Measurements from ENCODE around the gene ABHD15. TPM values are rescaled to one million over a fixed set of nuclear protein-coding genes. Genes with fewer than 3 reads are reported as not detected.
"Not testable (repeated sequence)": the region's sequence is repeated elsewhere in the genome, so short reads cannot be mapped to it uniquely, and the experiment has no call there.

ABHD15 gene
- total RNA-seq, 1 donor from 2014 or later, result 14.3 TPM

- Histone ChIP-seq H3K4me1 (peaks cover 72% of the 10 kb centered on the region), H3K9me3 (no peaks in the 10 kb centered on the region), H3K27me3 (ENCODE audit: low read depth) (no peaks in the 10 kb centered on the region), H3K4me3 (no peak overlapping the region), H3K27ac (peak overlapping the region; percentile 46), H3K36me3 (peaks cover 16% of the 10 kb centered on the region)
- ATAC-seq (peak in 1 of 2 donors; percentile 1), DNase-seq (peak; percentile 53)
- TF ChIP-seq, protein P1, sequence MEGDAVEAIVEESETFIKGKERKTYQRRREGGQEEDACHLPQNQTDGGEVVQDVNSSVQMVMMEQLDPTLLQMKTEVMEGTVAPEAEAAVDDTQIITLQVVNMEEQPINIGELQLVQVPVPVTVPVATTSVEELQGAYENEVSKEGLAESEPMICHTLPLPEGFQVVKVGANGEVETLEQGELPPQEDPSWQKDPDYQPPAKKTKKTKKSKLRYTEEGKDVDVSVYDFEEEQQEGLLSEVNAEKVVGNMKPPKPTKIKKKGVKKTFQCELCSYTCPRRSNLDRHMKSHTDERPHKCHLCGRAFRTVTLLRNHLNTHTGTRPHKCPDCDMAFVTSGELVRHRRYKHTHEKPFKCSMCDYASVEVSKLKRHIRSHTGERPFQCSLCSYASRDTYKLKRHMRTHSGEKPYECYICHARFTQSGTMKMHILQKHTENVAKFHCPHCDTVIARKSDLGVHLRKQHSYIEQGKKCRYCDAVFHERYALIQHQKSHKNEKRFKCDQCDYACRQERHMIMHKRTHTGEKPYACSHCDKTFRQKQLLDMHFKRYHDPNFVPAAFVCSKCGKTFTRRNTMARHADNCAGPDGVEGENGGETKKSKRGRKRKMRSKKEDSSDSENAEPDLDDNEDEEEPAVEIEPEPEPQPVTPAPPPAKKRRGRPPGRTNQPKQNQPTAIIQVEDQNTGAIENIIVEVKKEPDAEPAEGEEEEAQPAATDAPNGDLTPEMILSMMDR (IDR thresholded peaks at IDR 0.05), result no peak
- intact Hi-C loops (cut with DNase I), result no loop called here
Observed at GRCh38 chr17:29561554-29562517, 5.0 kb downstream of the ABHD15 start.

GRCh38 chr17:29560316-29560715 is 6.5 kb downstream of the ABHD15 start:
- peaks cover 16% of the 10 kb centered on the region for H3K36me3 ChIP-seq
- no peak overlapping the region for H3K4me3 ChIP-seq
- TF ChIP-seq, protein P1 (IDR thresholded peaks at IDR 0.05), result no peak
- no peaks in the 10 kb centered on the region for H3K9me3 ChIP-seq
- DNase-seq, result no peak
- H3K4me1 ChIP-seq, result peaks cover 58% of the 10 kb centered on the region
- H3K27me3 ChIP-seq (ENCODE audit: low read depth), result no peaks in the 10 kb centered on the region
- peak in 1 of 2 donors; percentile 31 for ATAC-seq
- H3K27ac ChIP-seq, result peak overlapping the region; percentile 37
- intact Hi-C loops (cut with DNase I), result no loop called here

DNA sequence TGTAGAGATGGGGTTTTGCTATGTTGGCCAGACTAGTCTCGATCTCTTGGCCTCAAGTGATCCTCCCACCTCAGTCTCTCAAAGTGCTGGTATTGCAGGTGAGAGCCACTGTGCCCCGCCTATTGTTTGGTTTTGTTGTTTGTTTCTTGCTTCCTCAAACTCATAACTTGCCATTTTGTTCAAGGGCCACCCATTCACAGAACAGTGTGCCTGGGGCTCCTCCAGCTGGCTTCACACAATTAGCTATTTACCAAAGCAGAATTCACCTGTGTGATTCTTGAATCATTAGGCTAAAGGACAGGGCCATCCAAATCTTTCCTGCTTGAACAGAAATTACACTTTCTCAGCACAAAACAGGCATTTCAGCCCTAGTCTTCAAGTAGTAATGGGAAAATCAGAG is 7.2 kb downstream of the ABHD15 start:
- no peak overlapping the region for H3K27ac ChIP-seq
- H3K4me3 ChIP-seq, result no peak overlapping the region
- no peaks in the 10 kb centered on the region for H3K27me3 ChIP-seq (ENCODE audit: low read depth)
- DNase-seq, result no peak
- TF ChIP-seq, protein P1 (IDR thresholded peaks at IDR 0.05), result no peak
- H3K9me3 ChIP-seq, result no peaks in the 10 kb centered on the region
- intact Hi-C loops (cut with DNase I), result no loop called here
- peaks cover 16% of the 10 kb centered on the region for H3K36me3 ChIP-seq
- H3K4me1 ChIP-seq, result peaks cover 51% of the 10 kb centered on the region
- no peak for ATAC-seq

DNA sequence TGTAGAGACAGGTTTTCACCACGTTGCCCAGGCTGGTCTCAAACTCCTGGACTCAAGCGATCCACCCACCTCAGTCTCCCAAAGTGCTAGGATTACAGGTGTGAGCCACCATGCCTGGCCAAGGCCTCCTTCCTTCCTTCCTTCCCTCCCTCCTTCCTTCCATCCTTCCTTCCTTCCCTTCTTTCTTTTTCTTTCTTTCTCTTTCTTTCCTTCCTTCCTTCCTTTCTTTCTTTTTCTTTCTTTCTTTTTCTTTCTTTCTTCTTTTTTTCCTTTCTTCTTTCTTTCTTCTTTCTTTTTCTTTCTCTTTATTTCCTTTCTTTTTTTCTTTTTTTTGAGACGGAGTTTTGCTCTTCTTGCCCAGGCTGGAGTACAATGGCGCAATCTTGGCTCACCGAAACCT is 8.7 kb downstream of the ABHD15 start:
- H3K9me3 ChIP-seq; DNase-seq; ATAC-seq; H3K4me3 ChIP-seq; H3K27me3 ChIP-seq (ENCODE audit: low read depth); H3K27ac ChIP-seq; intact Hi-C loops (cut with DNase I): not testable (repeated sequence)
- Histone ChIP-seq H3K4me1 (peaks cover 40% of the 10 kb centered on the region), H3K36me3 (peaks cover 16% of the 10 kb centered on the region)

DNA sequence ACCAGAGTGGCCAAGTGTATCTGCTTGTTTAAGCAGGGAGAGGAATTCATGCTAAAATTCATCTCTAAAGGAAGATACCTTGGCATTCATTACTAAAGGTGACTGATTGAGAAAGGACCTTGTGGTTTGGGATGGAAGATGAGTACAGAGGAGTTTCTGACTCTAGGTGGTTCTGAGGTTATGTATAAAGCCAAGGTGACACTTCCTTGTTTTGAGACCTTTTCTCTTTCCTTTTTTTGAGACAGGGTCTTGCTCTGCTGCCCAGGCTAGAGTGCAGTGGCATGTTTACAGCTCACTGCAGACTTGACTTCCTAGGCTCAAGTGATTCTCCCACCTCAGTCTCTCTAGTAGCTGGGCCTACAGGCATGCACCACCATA is 9.1 kb downstream of the ABHD15 start:
- ATAC-seq (no peak), DNase-seq (no peak)
- Histone ChIP-seq H3K4me1 (peaks cover 38% of the 10 kb centered on the region), H3K27ac (no peak overlapping the region), H3K9me3 (no peaks in the 10 kb centered on the region), H3K36me3 (peaks cover 13% of the 10 kb centered on the region), H3K4me3 (no peak overlapping the region), H3K27me3 (ENCODE audit: low read depth) (no peaks in the 10 kb centered on the region)
- intact Hi-C loops (cut with DNase I), result no loop called here
- TF ChIP-seq, protein P1 (IDR thresholded peaks at IDR 0.05), result no peak

DNA sequence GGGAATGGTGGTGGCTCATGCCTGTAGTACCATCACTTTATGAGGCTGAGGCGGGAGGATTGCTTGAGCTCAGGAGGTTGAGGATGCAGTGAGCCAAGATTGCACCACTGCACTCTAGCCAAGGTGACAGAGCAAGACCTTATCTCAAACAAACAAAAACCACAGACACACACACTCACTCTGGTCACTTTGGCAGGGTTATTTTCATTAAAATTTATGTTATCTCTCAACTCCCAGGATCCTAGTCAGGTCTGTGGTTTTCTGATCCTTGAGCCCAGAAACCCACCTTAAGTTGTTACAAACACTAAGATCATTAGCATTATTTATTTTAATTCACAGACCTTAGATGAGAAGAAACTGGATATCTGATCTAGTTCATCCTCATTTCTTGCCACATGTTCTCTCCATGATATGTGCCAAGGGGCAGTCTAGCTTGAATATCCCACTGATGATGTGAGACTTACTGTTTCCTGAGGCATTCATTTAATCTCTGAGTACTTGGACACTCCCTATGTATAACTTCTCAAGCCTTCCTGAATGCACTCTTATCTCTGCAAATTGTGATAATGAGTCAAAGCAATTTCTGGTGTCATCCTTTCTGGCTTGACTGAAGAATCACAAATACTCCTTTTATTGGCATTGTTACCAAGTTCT is 9.6 kb downstream of the ABHD15 start:
- H3K27me3 ChIP-seq (ENCODE audit: low read depth), result no peaks in the 10 kb centered on the region
- DNase-seq (no peak), ATAC-seq (no peak)
- peaks cover 33% of the 10 kb centered on the region for H3K4me1 ChIP-seq
- no peak overlapping the region for H3K4me3 ChIP-seq
- no peak overlapping the region for H3K27ac ChIP-seq
- no peaks in the 10 kb centered on the region for H3K9me3 ChIP-seq
- peaks cover 7% of the 10 kb centered on the region for H3K36me3 ChIP-seq
- intact Hi-C loops (cut with DNase I), result no loop called here
- TF ChIP-seq, protein P1 (IDR thresholded peaks at IDR 0.05), result no peak

Data from lower lobe of right lung (tissue), 2 donors.